ENCODE results near the gene C10orf67.

DNA sequence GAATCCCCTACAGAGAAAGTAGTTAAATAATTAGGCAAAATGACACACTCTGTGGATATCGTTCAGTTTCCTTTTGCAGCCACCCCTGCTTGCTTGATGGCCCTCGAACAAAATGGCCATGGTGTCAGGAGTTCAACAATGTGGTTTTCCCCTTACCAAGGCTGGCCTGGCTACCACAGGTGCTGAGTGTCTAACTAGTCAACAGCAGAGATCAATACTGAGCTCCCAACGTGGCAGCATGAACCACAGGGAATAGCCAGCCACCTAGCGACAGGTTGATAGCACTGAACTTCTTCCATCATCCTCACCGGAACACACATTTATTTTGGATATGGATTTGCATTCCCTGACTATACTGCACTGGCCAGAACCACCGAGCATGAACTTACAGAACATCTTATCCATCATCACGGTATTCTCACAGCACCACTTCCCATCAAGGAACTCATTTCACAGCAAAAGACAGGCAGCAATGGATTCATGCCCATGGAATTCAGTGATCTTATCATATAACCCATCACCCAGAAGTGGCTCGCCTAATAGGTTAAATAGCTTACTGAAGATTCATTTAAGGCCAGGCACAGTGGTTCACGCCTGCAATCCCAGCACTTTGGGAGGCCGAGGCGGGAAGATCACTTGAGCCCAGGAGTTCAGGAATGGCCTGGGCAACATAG is 6.3 kb downstream of the C10orf67 start:
- TF ChIP-seq CTCF (IDR thresholded peaks at IDR 0.05) = no peak
- TF ChIP-seq POLR2A (IDR thresholded peaks at IDR 0.05) = no peak

All from uterus (tissue), 2 donors.